NCI-H345 (cell line): Measurements from ENCODE around the gene CRMP1.

Source experiments
- DNase-seq: peaks from one replicate; lab custom pipeline; 2025; lab: John Stamatoyannopoulos, UW

Gene CRMP1

GRCh38 chr4:5893004-5893580 is at the start of gene CRMP1:
Gene CRMP1, minus strand, starts transcription at chr4:5893086. Its CDS starts 117 bp downstream, at chr4:5892969.
- peak; percentile 83 for DNase-seq

DNA sequence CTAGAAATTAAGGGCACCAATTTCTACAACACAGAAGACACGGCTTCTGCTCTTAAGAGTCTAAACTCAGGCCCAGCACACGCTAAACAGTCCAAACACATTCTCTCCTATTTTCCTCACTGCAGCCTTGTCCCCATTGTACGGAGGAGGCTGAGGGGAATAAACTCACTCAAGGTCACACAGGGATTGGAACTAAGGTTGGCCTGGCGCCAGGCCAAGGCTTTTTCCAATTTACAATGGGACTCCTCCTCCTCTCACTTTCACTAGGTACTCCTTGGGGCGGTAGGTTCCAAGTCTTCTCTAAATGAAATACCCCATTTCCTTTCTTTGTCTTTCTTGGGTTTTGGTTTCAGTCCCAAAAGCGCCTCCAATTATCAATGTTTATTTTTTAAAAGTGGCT is 48.7 kb upstream of the CRMP1 start:
- DNase-seq = no peak

DNA sequence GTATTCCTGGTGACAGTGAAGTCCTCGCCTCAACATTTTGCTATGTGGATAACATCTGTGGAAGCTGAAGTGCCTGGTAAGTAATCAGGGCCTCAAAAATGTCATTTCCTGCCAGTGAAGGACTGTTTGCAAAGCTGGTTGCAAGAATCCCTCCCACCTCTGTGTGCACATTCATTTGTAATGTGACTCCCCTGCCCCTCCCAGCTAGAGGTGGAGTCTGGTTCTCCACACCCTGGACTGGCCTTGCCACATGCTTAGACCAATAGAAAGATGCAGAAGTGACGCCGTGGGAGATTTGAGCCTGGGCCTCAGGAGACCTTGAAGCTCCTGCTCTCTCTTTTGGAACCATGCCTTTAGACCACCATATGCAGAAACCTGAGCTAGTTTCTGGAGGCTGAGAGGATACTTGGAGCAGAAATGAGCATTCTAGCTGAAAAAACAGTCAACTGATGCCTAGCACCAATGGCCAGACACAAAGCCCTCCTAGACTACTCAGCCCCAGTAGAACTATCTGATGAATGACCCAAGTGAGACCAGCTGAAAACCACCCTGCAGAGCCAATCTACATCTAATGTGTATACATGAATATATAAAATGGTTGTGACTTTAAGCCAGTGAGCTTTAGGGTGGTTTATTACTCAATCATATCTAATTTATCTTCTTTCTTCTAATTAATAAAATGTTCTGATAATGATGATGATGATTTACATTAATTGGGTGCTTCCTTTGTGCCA is 47.8 kb upstream of the CRMP1 start:
- DNase-seq = peak; percentile 72

DNA sequence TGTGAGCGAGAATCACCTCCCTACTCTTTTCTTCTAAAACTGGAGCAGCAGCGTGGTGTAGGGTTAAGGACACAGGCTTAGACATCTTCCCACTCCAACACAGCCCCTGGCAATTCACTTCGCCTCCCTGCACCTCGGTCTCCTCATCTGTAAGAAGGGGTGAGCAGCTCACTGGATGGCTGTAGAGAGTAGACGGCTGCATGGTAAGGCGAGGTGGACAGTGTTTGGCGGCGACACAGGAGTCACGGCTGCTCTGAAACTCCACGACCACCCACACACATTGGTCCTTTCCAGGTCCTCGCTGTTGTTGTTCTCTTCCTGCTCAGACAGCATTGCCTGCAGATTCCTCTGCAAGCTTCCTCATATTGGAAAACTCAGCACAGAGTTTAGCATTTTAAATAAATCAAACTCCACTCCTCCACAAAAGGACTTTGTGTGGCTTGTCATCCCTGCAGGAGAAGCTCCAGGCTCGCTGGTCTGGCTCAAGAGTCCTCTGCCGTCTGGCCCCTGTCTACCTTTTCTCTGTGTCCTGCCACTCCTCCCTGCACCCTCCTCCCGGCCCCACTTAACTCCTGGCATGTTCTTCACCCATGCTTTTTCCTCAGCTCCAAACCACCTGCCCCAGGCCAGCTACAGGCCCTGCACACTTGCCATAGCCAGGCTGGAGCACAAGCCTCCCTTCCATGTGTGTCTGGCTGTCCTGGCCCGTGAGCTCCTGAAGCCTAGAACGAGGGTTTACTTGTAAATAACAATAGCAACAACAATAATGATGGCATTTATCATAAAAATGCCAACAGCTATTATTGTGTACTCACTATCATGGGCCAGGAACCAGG is 41.3 kb upstream of the CRMP1 start:
- no peak for DNase-seq

- DNase-seq = peak; percentile 91
Measured at GRCh38 chr4:5933116-5933515, 40.2 kb upstream of the CRMP1 start.

DNA sequence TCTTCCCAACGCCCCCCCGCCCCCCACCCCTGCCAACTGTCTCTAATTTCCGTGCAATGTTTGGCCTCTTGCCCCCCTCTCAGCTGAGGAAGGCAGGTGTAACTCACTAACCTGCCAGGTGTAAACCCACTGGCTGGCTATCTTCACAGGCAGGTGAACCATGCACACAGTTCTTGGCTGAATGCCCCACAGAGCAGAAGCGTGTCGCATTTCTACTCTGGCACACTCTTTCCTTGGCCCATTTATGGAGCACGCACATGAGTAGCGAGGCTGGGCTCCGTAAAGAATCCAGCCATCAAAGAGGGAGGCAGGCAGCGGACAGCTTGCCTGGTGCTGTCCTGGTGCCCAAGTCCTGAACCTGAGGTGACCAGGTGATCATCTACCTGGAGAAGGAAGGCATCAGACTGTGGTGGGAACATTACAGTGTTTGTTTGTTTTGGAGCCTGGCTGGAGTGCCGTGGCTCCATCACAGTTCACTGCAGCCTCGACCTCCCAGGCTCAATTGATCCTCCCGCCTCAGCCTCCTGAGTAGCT is 39.2 kb upstream of the CRMP1 start:
- DNase-seq = peak; percentile 92

GRCh38 chr4:5931526-5931925 is 38.6 kb upstream of the CRMP1 start:
- DNase-seq = no peak

GRCh38 chr4:5930876-5931275 is 38.0 kb upstream of the CRMP1 start:
- no peak for DNase-seq

GRCh38 chr4:5930456-5930855 is 37.6 kb upstream of the CRMP1 start:
- no peak for DNase-seq

DNA sequence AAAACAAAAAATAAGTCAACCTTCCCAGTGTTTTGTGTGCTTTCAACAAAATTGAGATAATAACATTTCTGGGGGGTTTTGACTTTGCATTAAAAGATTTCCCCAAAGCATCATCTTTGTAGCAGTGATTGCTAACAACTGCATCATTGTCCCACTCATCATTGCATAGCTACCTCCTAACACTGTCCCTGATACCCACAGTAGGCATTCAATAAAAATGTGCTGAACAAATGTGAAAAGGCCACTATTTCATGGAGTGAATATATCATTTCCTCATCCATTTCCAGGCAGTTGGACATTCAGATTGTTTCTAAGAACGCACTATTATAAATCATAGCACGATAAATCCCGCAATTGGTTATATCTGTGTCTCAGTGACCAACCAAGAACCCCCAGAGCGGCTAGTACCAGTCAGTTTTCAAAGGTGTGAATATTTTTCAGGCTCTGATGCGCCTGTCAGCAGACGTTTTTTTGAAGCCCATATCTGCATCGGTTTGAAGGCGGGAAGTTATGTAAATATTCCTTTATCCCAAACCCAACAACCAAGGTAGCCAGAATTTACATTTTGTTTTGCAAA is 36.0 kb upstream of the CRMP1 start:
- DNase-seq = no peak

GRCh38 chr4:5928274-5928673 is 35.4 kb upstream of the CRMP1 start:
- peak; percentile 21 for DNase-seq

DNA sequence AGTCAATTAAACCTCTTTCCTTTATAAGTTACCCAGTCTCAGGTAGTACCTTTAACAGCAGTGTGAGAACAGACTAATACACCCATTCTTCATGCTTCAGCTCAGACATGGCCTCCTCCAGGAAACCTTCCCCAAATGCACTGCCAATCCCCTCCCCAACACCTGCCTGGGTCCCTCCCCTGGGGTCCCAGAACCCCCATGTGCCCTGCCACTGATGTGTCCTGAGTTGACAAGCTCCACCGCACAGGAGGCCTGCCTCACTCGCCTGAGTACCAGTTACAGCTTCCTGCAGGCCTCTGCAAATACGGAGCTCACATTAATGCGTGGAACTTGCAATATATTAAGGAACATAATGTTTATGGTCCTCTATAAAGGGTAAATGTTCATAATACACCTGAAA is 34.9 kb upstream of the CRMP1 start:
- no peak for DNase-seq

GRCh38 chr4:5927116-5927515 is 34.2 kb upstream of the CRMP1 start:
- DNase-seq = no peak

- DNase-seq = no peak
Measured at GRCh38 chr4:5926598-5926997, 33.7 kb upstream of the CRMP1 start.

DNA sequence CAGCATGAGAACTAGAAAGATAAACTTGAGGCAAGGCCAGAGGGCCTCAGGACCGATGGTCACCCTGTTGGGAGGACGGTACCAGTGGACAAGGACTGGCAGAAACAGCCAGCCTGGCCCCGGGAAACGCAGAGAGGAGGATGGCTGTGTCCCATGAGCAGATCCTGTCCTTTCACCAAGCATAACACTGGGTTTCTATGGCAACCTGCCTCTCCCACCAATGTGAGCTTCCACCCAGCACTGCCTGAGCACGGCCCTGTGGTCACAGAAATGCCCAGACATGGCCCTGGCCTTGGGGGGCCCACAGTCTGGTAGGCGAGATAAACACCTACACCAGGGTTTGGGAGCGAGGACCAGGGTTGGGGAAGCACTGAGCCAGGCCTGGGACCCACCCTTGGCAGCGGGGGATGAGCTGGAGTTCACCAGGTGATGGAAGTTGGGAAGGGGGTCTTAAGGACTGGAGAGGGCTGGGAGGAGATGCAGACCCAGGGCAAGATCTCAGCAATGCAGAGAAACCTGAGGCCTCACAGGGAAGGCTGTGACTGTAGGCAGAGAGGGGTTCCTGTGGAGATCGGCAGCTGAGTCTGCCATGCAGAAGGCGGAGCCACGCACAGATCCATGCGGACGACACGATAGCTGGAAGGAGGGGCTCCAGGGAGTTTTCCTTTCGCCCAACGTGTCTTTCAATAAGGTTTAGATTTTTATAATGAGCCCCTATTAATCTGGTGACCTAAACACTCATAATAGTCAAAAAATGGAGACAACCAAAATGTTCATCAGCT is 32.7 kb upstream of the CRMP1 start:
- no peak for DNase-seq

DNA sequence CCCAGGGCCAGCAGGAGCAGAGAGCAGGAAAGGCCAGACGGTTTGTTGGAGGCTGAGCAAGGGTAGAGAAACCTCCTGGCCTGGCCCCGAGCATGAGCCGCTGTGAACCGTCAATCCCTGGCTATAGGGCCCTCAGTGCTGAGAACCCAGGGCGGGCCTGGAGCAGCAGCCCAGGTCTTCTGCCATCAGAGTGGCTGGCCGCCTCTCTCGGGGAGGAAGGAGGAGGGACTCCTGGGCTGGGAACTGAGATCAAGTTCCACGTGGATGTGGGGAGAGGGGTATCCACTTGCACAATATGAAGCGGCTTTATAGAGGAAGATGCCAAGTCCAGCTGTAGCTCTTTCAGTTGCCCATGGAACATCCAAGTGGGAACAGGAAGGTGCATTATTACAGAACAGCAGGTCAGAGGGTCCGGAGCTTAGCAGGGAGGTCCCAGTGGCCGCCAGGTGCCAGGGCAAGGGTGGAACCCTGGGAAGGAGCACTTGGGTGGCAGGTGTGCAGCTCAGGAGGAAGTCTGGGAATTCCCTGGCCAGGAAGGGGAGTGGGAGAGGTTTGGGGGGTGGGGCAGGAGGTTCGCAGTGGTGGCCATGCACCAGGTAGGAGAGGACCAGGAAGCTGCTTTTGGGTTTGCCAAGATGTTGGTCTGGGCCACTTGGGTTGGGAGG is 31.7 kb upstream of the CRMP1 start:
- no peak for DNase-seq

DNA sequence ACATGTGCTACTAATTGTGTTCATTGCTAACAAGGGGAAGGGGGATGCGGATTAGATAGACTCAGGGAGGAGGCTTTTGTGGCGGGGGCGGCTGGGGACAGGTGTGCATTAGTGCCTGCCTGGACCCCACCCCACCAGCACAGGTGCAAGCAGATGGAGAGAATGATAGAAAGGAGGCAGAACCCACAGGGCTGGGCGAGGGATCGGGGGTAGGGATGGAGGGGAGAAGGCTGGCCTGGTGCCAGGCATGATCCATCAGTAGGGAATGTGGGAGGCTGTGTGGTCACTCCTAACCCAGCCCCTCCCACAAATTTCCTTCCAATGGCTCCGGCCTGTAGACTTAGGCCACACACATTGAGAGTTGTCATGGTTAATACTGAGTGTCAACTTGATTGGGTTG is 30.5 kb upstream of the CRMP1 start:
- DNase-seq = no peak

DNA sequence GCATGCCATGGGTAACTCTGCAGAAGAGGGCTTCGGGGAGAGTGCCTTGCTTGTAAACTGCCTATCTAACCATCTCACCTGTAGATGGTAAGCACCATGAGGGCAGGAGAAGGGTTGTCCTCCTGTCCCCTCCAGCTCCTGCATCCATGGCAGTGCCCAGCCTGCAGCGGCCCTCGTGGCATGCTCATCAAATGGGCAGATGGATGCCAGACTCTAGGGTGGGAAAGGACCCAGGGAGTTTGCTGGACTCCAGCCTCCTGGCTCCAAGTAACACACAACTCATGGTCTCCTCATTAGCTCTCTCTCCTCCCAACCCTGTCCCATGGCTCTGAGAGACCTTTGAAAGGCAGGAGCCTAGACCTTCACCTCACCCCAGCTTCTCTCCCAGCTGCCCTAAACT is 29.7 kb upstream of the CRMP1 start:
- DNase-seq = no peak

DNA sequence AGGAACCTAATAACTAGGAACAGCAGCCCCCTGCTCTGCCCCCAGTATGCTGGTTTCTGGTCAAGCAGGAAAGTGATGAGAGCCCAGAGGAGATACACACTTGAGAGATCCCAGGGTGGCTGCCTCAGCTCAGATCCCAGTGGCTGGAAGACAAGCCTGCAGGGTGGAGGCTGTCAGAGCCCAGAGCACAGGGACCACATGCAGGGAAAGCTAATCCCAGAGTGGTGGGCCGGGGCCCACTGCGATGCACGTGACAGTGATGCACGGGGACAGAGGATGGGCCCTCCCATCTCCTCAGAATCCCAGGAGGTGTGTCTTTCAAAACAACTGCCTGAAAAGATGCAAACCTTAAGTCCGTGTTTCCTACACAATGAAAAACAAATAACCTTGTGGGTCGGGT is 29.1 kb upstream of the CRMP1 start:
- DNase-seq = no peak

DNA sequence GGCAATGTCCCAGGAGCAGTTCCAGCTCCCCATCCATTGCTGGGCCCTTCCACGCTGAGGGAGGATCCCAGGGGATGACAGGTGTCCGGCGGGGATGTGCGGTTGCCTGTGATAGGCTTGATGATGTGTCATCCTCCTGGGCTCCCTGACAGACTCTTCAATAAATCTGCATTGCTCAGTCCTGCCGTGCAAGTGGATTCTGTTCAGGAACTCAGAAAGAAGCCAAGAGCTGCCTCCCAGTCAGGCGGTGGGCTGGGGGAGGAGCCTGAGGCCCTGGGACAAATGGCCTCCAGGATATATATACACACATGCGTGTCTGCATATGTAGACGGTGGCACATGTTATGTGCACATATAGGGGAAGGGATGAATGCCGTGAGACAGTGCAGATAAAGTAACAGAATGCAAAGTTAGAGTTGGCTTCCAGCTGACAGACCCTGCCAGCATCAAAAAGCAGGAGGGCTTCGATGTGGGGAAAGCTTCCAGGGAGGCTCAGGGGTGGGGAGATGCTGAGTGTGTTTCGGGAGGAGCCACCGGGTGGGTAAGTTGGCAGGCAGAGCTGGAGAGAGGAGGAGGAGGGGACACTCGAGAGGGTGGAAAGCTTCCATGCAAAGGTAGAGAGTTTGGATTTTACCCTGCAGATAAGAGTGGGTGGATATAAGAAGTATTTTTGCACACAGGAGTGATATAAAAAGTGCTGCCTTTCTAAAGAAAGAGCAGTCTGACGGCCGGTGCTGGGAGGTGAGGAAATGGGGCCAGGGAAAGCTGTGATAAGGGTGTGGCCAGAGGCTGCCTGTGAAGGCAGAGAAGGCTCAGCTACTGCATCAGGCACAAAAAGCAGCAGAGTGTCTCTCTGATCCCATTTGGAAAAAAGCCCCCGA is 28.5 kb upstream of the CRMP1 start:
- no peak for DNase-seq
